Keratinocyte (primary cell): ENCODE results near the gene SOWAHB. TPM values are rescaled to one million over a fixed set of nuclear protein-coding genes. Genes with fewer than 3 reads are reported as not detected.

Experiments used
- DNase-seq: peaks from one replicate; pipeline ENCODE4 v3.0.0-alpha.2; 2011; ENCODE audit warnings: low read depth, missing footprints, low spot score
- FAIRE-seq: peaks from 2 replicates; lab custom pipeline; 2011; peaks lifted over from hg19 to GRCh38; lab: Jason Lieb, UNC
- H2AFZ ChIP-seq: 2 replicates; pipeline ENCODE4 v1.6.0; 2012; ENCODE audit warnings: low read length, control low read depth, inconsistent platforms; ENCODE audit not compliant: control insufficient read depth
- H3K27ac ChIP-seq: 2 replicates; pipeline ENCODE4 v1.5.1; 2011; ENCODE audit warnings: low read length; ENCODE audit not compliant: control insufficient read depth, insufficient read depth
- H3K27me3 ChIP-seq: 3 replicates; pipeline ENCODE4 v1.6.0; 2011; ENCODE audit warnings: low read length; ENCODE audit not compliant: control insufficient read depth, insufficient read depth; ENCODE audit errors: extremely low read depth
- H3K36me3 ChIP-seq, 2 experiments: 2 replicates in 1 of 2; 3 replicates in 1 of 2; pipeline ENCODE4 v1.5.1; 2011; ENCODE audit warnings: low read length in 2 of 2, mild to moderate bottlenecking in 1 of 2; ENCODE audit not compliant: control insufficient read depth in 2 of 2, insufficient read depth in 2 of 2; ENCODE audit errors: extremely low read depth in 1 of 2
- H3K4me1 ChIP-seq: 3 replicates; pipeline ENCODE4 v1.5.1; 2011; ENCODE audit warnings: low read length; ENCODE audit not compliant: control insufficient read depth, insufficient read depth; ENCODE audit errors: extremely low read depth
- H3K4me2 ChIP-seq: 3 replicates; pipeline ENCODE4 v1.6.0; 2011; ENCODE audit warnings: low read depth, low read length; ENCODE audit not compliant: control insufficient read depth, insufficient read depth; ENCODE audit errors: extremely low read depth
- H3K4me3 ChIP-seq, 3 experiments: fragments of 200-600 bp in 1 of 3; sonication (generic) in 1 of 3; 2 replicates in 2 of 3; 3 replicates in 1 of 3; pipeline ENCODE4 v1.5.1; 2011 to 2016; ENCODE audit warnings: low read length in 3 of 3, mild to moderate bottlenecking in 3 of 3, control low read depth in 2 of 3, inconsistent platforms in 1 of 3, low read depth in 1 of 3, mixed read lengths in 1 of 3, mixed run types in 1 of 3, moderate library complexity in 1 of 3; ENCODE audit not compliant: control insufficient read depth in 2 of 3, insufficient read depth in 2 of 3; ENCODE audit errors: extremely low read depth in 1 of 3
- H3K79me2 ChIP-seq: 2 replicates; pipeline ENCODE4 v1.6.0; 2012; ENCODE audit warnings: low read length; ENCODE audit not compliant: control insufficient read depth, insufficient read depth
- H3K9ac ChIP-seq: 3 replicates; pipeline ENCODE4 v1.6.0; 2011; ENCODE audit warnings: low read length; ENCODE audit not compliant: control insufficient read depth, insufficient read depth; ENCODE audit errors: extremely low read depth
- H3K9me1 ChIP-seq: 3 replicates; pipeline ENCODE4 v1.6.0; 2011; ENCODE audit warnings: low read length; ENCODE audit not compliant: control insufficient read depth, insufficient read depth; ENCODE audit errors: extremely low read depth
- H3K9me3 ChIP-seq: 2 replicates; pipeline ENCODE4 v1.5.1; 2012; ENCODE audit warnings: low read depth, low read length; ENCODE audit not compliant: control insufficient read depth
- H4K20me1 ChIP-seq: 3 replicates; pipeline ENCODE4 v1.6.0; 2011; ENCODE audit warnings: low read length; ENCODE audit not compliant: control insufficient read depth, insufficient read depth; ENCODE audit errors: extremely low read depth
- EZH2 ChIP-seq: IDR thresholded peaks from one replicate; pipeline ENCODE4 v1.6.1; 2012; ENCODE audit warnings: inconsistent platforms, mild to moderate bottlenecking, low read length, moderate library complexity
- dilution Hi-C: fragments of 300-500 bp; cut with MboI; formaldehyde crosslinking; loops from one replicate; pipeline ENCODE4 v1.7.0; 2020; ENCODE audit warnings: low sequenced_read_pairs; ENCODE audit not compliant: extremely low pct_ligation_motif_present
- polyA plus RNA-seq, 5 experiments: library from polyadenylated mRNA; depleted of rRNA in 3 of 5; stranded (reverse) in 3 of 5; stranded (forward) in 1 of 5; unstranded in 1 of 5; fragments of >200 nt; gene quantifications; 1 replicate in 1 of 5; 2 replicates in 3 of 5; 3 replicates in 1 of 5; pipeline versions ENCODE4 v1.2.1 to v1.2.3, GENCODE V29; 2011 to 2012; ENCODE audit warnings: missing spikeins in 2 of 5, low read depth in 1 of 5, low replicate concordance in 1 of 5
- TF ChIP-seq, protein P1 (sequence below), 3 experiments: IDR thresholded peaks in 1 of 3; conservative IDR thresholded peaks in 1 of 3; optimal IDR thresholded peaks in 1 of 3; 2 replicates in 2 of 3; 3 replicates in 1 of 3; pipeline versions ENCODE3 to v1.5.1; 2011; ENCODE audit warnings: low read length in 3 of 3, mild to moderate bottlenecking in 3 of 3, moderate library complexity in 2 of 3, control low read depth in 1 of 3, inconsistent platforms in 1 of 3; ENCODE audit not compliant: insufficient read depth in 2 of 3; ENCODE audit errors: extremely low read depth in 1 of 3

SOWAHB gene
- polyA plus RNA-seq, 1 donor (not counting 4 experiments of a cell fraction or from before 2014, with no cell fraction given), result 0.18 TPM

DNA sequence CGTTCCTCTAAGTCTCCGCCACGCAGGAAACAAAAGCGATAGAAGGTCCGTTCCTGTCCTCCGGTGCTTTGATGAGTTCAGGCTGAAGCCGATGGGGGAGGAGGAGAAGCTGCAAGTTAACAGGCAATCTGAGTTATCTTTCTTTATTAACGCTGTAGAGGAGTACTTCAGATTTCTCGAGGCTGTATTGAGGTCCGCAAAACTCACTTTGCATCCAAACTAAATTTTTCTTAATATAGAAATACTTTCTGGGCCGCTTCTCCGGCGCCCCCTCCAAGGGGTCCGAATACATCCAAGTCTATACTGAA lies 395 bp upstream of the SOWAHB start:
- no peak overlapping the region for H3K9ac ChIP-seq
- dilution Hi-C loops, result no loop called here
- peak overlapping the region; percentile 52 to 61 (median 60) for H3K4me3 ChIP-seq
- no peaks in the 10 kb centered on the region for H3K9me1 ChIP-seq
- H3K4me1 ChIP-seq, result peaks cover 3% of the 10 kb centered on the region
- no peaks in the 10 kb centered on the region for H3K36me3 ChIP-seq
- peak overlapping the region; percentile 75 for H3K4me2 ChIP-seq
- FAIRE-seq (no peak), DNase-seq (no peak)
- TF ChIP-seq EZH2, result no peak
- TF ChIP-seq, protein P1, sequence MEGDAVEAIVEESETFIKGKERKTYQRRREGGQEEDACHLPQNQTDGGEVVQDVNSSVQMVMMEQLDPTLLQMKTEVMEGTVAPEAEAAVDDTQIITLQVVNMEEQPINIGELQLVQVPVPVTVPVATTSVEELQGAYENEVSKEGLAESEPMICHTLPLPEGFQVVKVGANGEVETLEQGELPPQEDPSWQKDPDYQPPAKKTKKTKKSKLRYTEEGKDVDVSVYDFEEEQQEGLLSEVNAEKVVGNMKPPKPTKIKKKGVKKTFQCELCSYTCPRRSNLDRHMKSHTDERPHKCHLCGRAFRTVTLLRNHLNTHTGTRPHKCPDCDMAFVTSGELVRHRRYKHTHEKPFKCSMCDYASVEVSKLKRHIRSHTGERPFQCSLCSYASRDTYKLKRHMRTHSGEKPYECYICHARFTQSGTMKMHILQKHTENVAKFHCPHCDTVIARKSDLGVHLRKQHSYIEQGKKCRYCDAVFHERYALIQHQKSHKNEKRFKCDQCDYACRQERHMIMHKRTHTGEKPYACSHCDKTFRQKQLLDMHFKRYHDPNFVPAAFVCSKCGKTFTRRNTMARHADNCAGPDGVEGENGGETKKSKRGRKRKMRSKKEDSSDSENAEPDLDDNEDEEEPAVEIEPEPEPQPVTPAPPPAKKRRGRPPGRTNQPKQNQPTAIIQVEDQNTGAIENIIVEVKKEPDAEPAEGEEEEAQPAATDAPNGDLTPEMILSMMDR (optimal IDR thresholded peaks at IDR 0.05 in 1 of 3, IDR thresholded peaks at IDR 0.05 in 1 of 3, conservative IDR thresholded peaks at IDR 0.05 in 1 of 3; ENCODE audit: extremely low read depth in 1 of 3, insufficient read depth in 2 of 3, low read length in 3 of 3), result no peak
- H3K27me3 ChIP-seq, result peaks cover 41% of the 10 kb centered on the region
- H4K20me1 ChIP-seq, result no peaks in the 10 kb centered on the region
- H3K27ac ChIP-seq, result no peak overlapping the region
- H3K9me3 ChIP-seq, result no peaks in the 10 kb centered on the region
- H2AFZ ChIP-seq, result peak overlapping the region; percentile 53
- H3K79me2 ChIP-seq, result no peaks in the 10 kb centered on the region

DNA sequence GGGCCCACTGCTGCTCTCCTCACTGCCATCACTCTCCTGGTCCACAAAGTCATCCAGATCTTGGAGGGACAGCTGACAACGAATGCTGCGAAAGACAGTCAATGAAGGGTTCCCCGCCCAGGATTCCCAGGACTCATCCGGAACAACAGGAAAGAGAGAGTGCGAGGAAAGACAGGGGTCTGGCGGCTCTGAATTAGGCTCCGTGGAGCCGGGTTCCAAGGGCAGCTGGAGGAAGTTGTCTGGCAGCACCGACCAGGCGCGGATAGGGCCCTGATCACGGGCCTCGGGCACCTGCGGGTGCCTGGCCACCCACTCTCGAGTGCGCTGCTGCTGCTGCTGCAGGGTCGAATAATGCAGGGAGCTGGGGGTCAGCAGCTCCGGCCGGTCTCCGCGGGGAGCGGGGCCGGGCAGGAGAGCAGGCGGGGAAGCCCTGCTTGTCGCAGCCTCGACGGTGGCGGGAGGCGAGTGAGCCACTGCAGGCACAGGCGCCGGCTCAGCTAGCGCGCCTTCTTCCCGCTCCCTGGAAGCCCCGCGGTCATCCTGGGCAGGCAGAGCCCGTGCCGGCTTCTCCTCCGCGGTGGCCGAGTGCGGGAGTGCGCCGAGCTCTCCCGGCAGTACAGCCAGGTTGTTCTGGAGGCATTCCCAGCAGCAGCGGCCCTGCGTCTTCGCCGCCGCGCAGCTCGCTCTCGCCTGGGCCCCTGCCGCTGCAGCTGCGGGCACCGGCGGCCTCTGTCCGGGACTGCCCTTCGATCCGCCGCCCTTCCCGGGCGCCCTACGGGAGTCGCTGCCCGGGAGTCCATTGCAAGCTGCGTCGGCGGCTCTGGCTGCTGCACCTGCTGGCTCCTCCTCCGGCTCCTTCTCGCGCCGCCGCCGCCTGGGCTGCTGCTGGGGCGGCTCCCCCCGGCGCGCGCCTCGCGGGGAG lies 1.1 kb downstream of the SOWAHB start:
- dilution Hi-C loops, result no loop called here
- Histone ChIP-seq H3K79me2 (no peaks in the 10 kb centered on the region), H3K4me1 (peaks cover 12% of the 10 kb centered on the region), H3K9me3 (no peaks in the 10 kb centered on the region), H3K9ac (no peak overlapping the region), H3K27ac (no peak overlapping the region), H4K20me1 (no peaks in the 10 kb centered on the region), H2AFZ (no peak overlapping the region), H3K4me2 (peak overlapping the region; percentile 75), H3K4me3 (peak overlapping the region; percentile 52 to 61 (median 60)), H3K36me3 (no peaks in the 10 kb centered on the region), H3K27me3 (peaks cover 41% of the 10 kb centered on the region), H3K9me1 (no peaks in the 10 kb centered on the region)
- DNase-seq, result no peak
- TF ChIP-seq, protein P1 (optimal IDR thresholded peaks at IDR 0.05 in 1 of 3, IDR thresholded peaks at IDR 0.05 in 1 of 3, conservative IDR thresholded peaks at IDR 0.05 in 1 of 3; ENCODE audit: extremely low read depth in 1 of 3, insufficient read depth in 2 of 3, low read length in 3 of 3), result no peak
- peak; percentile 95 for TF ChIP-seq EZH2
- no peak for FAIRE-seq
